HS-27A (cell line): ENCODE data around the gene PARD3.
"Not testable (repeated sequence)": the region's sequence is repeated elsewhere in the genome, so short reads cannot be mapped to it uniquely, and the experiment has no call there.

Source experiments
- DNase-seq: peaks from one replicate; pipeline ENCODE4 v3.0.0-alpha.2; 2012; ENCODE audit warnings: low read depth, missing footprints

The PARD3 gene

DNA sequence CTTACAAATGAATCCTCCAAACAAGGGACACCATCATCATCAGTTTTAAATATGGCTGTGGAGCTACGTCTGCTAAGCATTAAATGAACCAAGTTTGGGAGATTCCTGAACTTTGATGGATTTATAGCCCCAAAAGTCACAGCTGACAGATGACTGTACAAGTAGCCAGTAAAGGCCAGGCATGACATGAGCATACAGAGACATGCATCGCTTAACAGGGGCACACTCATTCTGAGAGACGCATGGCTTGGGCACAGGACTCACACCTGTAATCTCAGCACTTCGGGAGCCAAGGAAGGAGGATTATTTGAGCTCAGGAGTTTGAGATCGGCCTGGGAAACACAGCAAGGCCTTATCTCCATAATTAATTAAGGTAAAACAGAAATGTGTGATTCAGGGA, 166.2 kb downstream of the PARD3 start:
- no peak for DNase-seq

DNA sequence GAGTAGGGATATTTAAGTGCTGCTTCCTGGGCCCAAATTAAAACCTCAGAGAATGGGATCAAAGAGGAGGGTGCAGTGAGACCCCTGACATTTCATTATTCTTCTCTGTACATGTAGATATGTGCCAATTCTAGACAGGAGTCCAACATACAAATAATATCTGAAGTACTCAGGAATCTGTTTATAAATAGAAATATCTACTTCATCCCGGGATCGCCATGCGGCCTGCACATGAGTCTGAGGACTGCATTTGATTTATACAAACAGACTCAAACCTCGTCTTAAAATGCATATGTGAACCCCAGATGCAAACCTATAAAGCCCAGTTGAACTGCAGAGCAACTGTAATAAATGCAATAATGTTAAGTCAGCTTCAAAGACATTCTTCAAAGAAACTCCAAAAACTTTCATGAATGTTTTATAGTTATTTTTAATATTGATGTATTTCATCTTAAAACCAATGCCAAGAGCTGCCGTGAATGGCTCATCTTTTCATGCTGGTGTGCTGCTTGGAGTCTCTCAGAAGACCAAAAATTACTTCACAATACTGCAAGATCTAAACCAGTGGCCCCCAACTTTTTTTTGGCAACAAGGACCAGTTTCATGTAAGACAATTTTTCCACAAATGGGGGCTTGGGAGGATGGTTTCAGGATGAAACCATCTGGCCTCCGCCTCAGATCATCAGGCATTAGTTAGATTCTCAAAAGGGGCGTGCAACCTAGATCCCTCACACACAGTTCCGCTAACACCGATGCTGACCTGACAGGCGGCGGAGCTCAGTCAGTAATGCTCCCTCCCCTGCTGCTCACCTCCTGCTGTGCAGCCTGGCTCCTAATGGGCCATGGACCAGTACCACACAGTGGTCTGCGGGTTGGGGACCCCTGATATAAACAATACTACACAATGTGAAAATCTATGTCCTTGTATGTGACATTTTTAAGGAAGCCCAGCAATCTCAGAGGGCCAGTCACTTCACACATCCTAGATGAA, 166.9 kb downstream of the PARD3 start:
- no peak for DNase-seq

DNA sequence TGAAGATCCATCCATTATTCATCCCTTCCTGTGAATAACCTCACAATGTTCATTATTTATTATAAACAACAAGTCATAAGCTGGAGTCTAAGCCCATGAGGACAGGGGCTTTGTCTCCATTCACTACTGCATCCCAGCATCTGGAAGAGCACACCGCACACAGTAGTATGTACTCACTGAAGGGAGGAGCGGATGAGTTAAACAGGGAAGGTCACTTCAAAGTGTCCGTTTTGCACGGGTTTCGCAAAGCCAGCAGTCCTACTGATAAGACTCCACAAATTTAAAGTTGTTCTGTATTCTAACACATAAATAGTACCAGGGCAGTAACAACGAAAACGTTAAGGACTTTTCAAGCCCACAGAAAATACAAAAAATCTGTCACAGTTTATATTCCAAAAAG, 167.9 kb downstream of the PARD3 start:
- no peak for DNase-seq

DNA sequence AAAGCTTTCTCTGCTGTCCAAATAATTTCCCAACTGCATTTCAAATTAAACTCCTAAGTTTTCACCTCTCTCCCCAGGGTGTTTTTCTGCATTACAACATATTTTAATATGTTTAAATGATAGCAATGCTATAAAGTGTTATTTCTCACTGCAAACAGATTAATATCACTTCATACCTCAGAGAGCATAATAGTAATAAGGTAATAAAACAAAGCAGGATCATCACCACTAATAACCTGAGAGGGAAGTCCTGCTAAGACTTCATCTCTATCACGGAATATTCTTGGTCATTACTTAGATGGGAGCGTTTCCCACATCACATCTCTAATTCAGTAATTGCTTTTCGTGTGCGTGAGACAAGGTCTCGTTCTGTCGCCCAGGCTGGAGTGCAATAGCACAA, 168.8 kb downstream of the PARD3 start:
- no peak for DNase-seq

DNA sequence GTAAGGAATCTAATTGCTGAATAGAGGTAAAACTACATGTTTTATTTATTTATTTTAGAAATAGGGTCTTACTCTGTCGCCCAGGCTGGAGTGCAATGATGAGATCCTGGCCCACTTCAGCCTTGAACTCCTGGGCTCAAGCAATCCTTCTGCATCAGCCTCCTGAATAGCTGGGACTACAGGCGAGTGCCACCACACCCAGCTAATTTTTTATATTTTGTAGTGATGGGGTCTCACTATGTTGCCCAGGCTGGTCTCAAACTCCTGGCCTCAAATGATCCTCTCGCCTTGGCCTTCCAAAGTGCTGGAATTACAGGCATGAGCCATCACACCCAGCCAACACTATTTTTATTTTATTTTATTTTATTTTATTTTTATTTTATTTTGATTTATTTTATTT, 170.3 kb downstream of the PARD3 start:
- DNase-seq = not testable (repeated sequence)

DNA sequence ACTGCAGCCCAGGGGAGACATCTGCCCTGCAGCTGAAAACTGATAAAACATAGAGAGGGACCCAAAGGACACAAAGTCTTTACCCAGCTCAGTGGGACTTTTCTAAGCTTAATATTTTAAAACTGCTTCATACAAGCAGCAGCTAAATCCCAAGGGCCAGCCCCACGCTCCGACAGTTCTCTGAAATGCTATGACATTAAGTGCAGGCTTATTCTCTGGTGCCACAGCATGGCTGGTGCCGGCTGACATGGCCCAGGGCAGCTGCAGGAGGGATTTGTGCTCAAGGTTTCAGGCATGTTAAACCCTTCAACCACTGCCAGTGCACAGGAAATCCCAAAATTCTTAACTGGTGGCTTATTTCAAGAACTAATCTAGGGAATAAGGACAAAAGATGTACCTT, 170.9 kb downstream of the PARD3 start:
- no peak for DNase-seq

DNA sequence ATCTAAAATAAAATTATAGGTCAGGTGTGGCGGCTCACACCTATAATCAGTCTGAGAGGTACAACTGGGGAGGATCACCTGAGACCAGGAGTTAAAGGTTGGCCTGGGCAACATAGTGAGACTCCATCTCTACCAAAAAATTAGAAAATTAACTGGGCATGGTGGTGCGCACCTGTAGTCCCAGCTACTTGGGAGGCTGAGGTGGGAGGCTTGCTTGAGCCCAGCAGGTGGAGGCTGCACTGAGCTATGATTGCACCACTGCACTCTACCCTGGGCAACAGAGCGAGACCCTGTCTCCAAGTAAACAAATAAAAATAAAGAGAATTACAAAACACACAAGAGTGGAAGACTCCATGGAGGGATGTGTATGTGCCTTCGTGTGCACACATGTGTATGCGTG, 171.5 kb downstream of the PARD3 start:
- no peak for DNase-seq

DNA sequence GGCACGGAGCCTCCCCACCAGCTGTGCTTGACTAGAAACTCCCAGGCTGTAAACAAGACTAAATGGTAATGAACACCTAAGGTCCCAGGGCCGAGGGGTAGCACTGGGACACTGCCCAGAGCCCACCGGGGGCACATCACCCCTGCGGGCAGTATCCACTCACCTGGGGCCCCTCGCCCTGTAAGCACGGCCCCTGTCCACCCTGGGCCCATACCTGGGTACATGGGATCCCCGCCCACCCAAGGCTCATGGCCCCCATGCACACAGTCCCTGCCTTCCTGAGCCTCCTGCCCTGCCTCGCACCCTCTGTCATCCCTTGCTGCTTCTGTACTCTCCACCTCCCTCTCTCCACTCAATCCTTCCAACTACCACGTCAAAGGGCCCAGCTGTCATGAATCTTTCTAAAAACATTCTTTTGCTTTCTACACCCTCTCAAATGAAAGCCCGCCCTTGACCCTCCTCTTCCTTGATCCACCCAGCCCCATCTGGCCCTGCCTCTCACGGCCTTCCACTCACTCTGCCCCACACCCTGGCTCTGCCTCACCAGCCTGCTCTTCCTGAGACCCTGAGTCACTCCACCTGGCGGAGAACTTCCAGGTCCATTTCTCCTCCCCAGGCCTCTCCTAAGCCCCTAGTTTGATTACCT, 173.1 kb downstream of the PARD3 start:
- no peak for DNase-seq

DNA sequence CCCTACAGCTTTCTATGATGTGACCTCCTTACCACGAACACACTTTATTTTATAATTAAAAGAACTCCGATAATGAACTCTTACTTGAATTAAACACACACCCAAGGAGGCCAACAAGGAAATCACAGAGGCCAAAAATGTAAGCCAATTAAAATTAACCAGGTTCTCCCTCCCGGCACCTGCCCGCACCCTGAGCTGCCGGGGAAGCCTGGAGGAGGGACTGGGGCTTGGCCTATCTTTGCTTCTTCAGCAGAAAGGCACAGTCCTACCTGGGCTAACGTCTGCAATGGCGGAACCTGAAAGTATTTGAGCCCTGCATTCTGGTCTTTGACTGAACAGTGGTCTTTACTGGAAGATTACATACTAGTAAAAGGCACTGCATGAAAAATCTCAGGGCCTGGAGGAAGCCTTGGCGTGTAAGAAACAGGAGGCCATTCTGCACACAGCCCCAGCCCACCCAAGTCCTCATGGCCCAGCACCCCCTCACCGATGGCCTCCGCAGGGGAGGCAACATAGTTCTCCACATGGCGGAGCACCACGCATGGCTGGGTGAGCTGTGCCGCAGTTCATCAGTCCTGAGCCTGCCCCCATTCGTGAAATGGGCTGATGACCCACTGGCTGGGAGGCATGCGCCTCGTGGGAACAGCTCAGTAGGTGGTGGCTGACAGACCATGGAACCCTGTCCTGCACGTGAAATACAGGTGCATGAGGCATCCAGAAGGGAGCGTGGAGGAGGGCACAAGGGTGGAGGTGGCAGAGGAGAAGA, 173.8 kb downstream of the PARD3 start:
- no peak for DNase-seq

DNA sequence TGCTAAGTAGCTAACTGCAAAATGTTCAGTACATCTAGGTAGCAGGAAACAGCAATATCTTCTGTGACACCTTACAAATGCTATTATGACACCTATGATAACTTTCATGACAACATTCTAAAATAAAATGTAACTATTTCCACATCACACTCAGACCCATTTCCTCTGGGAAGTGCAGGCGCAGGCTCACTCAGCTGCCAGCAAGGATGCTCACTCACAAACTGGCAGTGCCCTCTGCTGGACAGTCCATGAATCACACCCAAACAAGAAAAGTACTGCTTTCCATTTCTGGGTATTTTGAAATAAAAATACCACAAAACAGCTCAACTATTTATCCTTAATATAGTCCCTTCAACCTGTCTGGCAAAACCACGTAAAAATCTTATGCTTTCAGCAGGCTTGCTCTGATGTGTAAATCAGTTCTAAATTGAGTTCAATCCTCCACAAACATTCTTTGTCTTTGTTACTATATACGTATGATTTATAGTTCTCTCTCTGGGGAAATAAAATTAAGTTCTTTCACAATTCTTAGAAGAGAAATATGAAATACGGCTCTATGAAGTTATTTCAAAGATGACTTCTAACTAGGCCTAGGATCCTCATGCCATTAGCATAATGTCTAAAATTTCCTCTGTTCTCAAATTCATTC, 176.6 kb downstream of the PARD3 start:
- DNase-seq = peak; percentile 31

DNA sequence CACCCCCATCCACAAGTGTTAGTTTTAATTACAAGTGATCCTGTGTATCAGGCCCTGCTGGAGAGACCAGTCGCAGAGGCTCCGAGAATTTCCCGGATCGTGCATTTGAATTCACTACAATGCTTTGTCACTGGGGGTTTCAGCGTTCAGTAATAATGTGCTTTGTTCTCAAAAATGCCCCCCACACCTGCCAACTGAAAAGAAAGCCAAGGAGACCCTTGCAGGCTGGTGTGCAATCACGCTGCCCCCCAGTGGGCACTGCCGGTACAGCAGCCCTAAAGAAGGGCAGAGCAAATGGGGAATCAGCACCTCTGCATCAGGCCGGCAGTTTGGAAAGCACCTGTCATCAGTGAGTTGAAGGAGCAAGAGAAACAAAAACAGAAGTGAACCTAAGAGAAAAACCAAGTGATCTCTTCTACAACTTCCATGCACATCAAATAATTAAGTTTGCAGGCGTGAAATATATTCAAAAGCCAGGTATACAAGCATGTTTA, 177.6 kb downstream of the PARD3 start:
- no peak for DNase-seq

DNA sequence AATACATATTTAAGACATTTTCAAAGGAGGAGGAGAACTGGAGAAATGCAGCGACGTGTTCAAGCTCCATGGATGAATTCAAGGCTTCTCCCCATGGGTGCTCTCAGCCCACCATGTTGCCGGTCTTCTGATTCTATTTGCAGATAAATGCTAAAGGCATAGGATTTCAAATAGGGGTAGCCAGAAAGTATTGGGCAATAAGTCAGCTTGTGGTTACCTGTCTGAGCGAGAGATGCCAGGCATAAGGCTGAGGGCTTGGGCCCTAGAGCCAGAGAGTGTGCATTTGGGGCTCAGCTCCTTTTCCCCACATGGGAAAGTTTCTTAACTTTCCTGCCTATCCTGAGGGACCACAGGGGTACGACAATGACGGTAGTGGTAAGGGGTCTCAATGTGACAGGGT, 180.0 kb downstream of the PARD3 start:
- DNase-seq = no peak

DNA sequence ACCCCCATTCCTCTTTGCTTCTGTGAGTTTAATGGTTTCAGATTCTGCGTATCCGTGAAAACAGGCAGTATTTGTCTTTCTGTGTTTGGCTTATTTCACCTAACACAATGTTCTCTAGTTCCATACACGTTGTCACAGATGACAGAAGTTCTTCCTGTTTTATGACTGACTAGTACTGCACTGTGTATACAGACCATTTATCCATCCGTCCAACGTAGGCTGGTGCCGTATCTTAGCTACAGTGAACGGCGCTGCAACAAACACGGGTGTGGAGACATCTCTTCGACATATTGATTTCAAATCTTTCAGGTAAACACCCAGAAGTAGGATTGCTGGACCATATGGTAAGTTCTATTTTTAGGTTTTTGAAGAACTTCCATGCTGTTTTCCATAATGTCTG, 181.7 kb downstream of the PARD3 start:
- no peak for DNase-seq

DNA sequence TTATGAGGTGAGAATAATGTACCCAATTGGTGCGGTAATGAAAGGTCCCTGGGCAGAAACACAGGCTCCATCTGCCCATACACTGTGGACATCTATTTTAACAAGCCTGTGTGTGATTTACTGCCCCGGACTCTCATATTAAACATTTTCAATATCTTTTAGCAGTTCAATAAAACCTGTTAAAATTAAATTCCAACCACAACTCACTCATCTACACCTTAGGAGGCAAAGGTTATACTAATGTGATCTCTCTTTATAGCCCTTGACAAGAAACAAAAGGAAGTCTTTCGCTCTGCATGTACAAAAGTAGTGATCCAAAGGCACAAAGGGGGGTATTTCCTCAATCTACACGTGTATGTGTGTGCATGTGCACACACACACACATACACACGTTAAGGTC, 186.0 kb downstream of the PARD3 start:
- DNase-seq = no peak

DNA sequence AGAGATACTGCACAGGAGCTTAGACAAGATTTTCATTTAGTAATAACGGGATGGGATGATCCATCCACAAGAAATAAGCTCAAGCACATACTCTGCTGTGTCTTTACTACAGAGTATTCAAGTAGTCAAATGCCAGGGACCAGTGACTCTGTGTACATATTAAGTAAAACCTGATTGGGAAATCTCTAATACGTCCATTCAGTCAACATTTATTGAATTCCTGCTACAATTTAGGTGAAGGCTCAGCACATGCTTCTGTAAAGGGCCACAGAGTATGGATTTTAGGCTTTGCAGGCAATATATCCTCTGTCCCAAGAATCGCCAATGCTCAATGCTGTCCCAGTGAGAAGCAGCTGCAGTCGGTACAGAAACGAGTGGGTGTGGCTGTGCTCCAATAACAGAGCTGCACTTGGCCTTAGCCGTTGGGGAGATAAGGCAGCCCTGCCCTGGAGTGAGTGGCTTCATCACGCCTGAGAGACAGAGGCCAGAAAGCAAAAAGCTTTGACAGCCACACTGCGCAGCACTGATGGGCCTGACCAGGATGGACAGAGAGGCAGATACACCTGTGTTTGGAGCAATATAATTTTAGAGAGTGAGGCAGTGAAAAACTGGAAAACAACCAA, 186.8 kb downstream of the PARD3 start:
- no peak for DNase-seq

DNA sequence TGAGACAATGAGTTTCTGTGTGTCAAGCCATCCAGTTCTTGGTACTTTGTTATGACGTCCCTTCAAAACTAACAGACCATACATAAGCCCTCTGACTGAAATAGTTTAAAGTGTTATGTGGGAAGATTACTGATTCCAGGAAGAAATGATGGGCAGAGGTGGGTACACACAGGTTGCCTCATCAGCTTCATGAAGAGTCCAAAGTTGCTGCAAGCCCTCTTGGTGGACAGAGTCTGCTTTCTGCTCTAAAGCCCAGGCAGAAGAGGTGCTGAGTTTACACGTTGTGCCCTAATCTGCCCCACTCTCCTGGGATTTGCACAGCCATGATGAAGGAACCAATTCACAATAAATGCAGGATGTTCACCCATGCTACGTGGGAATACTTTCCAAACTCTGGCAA, 187.4 kb downstream of the PARD3 start:
- no peak for DNase-seq

DNA sequence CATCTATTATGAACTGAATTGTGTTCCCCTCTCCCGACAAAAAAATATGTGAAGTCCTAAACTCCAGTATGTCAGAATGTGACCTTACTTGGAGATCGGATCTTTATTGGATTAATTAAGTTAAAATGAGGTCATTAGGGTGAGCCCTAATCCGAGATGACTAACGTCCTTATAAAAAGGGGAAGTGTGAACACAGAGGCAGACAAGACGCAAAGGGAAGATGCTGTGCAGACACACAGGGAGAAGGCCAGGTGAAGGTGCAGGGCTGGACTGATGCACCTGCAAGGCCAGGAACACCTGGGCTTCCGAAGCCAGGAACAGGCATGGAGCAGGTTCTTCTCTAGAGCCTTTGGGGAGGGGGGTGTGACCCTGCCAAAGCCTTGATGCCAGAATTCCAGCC, 187.8 kb downstream of the PARD3 start:
- no peak for DNase-seq

DNA sequence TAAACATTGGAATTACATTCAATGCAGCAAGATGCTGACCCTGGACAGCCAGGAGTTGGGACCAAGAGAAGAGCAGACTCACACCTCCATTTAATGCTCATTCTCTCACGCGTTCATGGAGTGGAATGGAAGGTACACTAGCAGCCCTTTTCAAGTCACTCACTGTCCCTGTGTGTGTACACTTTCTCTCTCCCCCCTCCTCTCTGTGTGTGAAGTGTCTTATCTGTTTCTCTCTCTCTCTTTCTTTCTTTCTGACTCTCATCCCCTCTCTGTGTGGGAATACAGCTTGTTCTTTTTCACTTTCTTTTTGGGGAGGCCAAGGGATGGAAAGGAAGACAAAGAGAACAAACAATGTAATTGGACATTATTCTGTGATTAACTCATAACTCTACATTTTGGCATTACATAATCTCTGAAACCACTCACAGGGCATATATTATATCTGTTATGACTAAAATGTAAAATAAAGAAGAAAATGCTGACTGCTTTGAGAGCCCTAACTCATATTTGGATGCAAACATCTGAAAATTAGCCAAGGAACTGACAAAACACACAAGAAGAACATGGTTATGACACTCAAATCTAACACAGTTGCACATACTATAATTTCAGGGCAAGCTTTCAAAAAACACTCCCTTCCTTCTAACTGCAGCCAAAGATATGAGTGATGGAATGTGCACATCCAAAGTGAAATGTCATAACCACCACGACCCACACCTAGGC, 188.8 kb downstream of the PARD3 start:
- no peak for DNase-seq

DNA sequence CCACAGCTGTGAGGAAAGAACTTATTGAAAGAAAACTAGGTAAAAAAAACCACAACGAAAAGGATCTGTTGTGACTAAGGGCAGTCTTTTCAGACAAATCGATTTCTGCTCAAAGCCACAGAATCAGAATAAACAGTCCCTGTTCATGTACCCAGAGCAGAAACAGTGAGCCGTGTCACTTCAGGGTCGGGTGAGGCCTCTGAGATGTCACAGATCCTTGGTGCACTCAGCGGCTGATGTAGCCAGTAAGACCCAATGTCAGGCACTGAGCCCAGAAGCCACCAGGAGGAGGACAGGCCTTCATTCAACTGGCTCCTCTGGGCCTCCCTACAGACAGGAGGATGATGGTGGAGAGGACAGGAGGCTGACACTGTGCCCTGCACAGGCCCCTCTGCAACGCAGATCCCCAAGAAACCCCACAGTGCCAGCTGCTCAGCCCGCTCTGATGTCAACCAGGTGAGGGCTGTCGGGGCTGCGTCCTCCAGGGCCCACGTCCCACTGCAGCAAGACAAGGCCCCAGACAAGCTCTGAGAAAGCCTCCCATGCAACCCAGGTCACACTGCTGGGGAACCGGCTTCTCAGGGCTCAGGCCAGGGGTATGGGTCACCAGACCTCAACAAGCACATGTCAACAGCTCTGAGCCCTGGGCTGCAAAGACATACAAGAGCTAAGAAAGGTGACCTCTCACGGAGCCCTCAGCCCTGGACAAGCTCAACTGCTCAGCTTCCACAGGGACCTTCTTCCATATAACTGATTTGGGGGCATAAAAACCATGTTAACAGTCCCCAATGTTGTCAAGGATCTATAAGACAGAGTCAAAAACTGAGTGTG, 190.6 kb downstream of the PARD3 start:
- no peak for DNase-seq

DNA sequence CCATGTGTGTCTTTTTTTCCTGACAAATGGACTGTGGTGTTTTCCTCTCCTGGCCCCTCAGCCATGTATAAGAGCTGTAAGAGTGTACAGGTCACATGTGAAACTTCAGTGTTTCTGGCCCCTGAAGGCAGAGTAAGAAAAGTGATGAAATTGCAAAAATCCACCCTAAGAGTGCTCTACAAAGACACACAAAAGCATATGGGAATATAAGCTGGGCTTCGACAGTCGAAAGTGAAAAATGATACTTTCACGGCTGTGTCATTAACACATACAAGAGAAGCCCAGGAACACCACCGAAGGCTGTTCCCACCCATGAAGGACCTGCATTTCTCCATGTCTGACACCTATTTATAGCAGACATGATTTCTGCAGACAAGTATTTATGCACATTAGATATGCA, 192.2 kb downstream of the PARD3 start:
- no peak for DNase-seq
